Stimulated activated CD8-positive, alpha-beta memory T cell treated with anti-CD3 and anti-CD28 coated beads, Interleukin-2, amount 100 ng/mL, for 1 hour (primary cell): ENCODE measurements around the gene WDR27.
"Not testable (repeated sequence)": the region's sequence is repeated elsewhere in the genome, so short reads cannot be mapped to it uniquely, and the experiment has no call there.

Experiments used
- DNase-seq, 2 donors: peaks; one replicate each; pipeline ENCODE4 v3.0.0-alpha.2; 2020; ENCODE audit warnings: low read depth in 2 of 2

Gene WDR27

GRCh38 chr6:169640351-169640852 is 61.4 kb downstream of the WDR27 start:
- no peak for DNase-seq

DNA sequence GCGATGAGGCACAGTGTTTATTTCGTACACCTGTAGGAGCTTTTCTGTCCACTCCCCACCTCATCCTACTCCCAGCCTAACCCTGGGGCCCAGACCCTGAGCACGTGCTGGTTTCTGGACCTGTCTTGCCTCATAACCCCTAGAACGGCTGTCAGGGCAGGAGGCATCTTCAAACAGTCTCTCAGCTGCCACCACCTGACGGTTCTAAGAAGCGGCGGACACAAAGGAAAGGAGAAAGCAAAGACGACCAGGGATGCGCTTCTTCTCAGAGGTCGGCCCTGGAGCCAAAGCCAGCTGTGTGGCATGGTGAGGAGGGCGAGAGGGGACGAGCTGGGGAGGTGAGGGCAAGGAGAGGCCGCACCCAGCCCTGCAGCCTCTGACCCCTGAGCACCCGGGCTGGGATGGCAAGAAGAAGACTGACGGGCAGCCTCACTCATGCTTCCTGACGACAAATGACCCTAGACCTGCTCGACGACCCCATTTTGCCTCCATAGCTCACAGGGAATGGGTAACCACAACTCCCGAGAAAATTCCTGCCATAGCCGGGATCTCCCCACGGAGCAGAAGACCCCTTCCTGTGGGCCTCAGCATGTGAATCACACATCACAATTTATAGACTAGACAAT is 62.1 kb downstream of the WDR27 start:
- DNase-seq = no peak

DNA sequence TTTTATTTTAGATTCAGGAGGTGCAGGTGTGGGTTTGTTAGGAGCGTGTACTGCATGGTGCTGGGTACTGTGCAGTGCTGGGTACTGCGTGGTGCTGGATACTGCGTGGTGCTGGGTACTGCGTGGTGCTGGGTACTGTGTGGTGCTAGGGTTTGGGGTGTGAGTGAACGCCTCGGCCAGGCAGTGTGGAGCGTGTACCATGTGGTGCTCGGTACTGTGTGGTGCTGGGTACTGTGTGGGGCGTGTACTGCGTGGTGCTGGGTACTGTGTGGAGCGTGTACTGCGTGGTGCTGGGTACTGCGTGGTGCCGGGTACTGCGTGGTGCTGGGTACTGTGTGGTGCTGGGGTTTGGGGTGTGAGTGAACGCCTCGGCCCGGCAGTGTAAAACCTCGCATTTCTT is 62.9 kb downstream of the WDR27 start:
- no peak for DNase-seq

- no peak for DNase-seq
Observed at GRCh38 chr6:169638388-169638787, 63.4 kb downstream of the WDR27 start.

DNA sequence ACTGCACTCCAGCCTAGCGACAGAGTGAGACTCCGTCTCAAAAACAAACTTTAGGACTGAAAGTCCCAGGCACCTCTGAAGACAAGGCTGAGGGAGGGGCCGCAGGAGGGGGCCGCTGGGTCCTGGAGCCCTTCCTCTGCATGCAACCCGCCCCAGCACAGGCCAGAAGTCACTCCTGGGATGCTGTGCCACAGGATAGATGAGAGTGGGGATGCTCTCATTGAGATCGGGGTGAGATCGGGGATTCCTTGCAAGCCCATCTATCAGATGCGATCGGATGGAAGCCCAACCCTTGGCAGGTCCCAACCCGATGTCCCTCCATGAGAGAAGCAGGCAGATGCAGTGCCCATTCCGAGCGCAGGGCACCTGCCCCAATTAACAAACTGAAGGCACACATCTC is 66.5 kb downstream of the WDR27 start:
- no peak for DNase-seq

DNA sequence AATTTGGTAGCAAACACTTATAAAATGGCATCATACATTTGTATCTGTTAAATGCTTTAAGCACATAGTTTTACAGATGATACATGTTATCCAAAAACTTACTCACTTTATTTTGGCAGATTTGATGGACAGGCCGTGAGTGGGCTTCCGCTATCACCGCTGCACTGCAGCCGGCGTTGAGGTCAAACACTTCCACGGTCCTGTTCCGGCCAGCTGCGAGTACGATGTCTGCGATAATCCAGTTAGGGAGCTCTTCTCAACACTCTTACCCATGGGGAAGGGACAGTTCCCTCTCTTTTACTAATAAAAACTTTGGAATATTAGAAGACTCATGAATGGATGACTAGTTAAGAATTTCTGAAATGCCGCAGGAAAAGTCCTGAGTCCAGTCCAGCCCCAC is 69.0 kb downstream of the WDR27 start:
- DNase-seq = no peak

GRCh38 chr6:169629256-169629655 is 72.6 kb downstream of the WDR27 start:
- DNase-seq = no peak

GRCh38 chr6:169627736-169628607 is 73.9 kb downstream of the WDR27 start:
- DNase-seq = no peak

DNA sequence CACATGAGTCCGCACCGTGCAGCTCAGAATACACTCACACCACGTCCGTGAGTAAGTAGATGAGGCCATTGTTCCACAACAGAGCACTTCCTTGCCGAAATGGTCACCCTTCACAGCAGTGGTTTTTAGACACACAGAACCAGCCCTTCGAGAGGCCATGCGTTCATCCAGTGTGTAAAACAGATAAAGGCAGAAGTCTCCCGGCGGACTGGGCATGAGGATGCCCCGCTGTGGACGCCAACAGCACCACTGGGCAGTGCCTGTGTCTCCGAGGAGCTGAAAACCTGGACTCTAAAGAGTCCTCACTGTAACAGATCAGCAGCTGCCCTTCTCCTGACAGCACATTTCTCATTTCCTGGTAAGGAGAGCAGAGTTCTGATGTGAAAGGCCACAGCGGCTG is 75.2 kb downstream of the WDR27 start:
- DNase-seq = no peak

DNA sequence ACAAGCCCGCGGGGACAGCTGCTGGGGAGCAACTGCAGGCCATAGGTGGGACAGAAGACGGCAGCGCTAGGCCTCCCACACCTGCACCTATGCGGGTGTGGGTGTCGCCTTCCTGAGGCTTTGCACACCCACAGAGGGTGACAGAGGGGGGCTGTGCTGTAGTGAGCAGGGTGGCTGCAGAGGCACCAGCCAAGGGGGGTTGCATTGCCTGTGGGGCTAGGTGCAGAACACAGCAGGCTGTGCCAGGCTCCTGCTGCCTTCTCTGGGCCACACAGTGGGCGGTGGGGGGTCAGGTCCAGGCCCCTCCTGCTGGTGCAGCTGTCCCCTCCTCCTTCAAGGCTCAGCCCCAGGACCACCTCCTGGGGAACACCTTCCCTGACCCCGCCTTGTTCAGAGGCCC is 75.7 kb downstream of the WDR27 start:
- DNase-seq = no peak

DNA sequence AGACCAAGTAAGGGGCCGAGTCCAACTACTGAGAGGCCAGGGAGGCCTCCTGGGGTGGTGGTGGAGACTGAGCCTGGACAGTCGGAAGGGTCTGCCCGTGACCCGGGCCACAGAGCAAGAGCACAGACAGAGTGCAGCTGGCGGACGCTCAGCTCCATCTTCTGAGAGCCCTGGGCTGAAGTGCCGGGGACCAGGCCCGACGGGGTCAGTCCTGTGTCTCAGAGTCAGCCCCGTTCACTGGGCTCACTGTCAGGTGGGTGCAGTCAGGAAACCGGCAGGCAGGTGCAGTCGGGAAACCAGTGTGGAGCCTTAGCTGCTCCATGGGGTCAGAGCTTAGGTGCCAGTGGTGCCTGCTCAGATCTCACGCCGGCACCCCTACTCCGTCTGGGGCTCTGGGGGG is 76.5 kb downstream of the WDR27 start:
- no peak for DNase-seq

GRCh38 chr6:169624785-169625184 is 77.0 kb downstream of the WDR27 start:
- no peak for DNase-seq

DNA sequence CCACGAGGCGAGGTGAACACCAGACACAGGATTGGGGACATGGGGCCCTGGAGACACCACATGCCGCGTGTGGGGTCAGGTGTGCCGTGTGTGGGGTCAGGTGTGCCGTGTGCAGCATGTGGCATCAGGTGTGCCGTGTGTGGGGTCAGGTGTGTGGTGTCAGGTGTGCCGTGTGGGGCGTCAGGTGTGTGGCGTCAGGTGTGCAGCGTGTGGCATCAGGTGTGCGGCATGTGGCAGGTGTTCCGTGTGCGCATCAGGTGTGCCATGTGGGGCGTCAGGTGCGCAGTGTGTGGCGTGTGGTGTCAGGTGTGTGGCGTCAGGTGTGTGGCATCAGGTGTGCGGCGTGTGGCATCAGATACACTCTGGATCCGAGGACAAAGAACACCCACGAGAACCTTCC is 77.9 kb downstream of the WDR27 start:
- no peak for DNase-seq

DNA sequence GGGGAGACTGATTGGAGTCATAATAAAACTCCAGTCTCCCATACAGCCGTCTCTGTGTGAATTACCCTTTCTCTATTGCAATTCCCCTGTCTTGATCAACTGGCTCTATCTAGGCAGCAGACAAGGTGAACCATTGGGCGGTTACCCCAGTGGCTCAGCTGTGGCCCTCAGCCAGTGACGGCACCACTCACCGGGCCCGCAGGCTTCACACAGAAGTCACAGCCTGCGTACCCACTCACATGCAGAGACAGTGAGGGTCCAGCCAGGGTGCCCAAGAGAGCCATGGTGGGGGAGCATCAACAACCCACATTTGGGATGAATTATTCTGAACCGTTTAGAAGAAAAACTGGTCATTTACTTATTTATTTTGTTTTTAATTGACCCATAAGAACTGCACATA is 78.5 kb downstream of the WDR27 start:
- DNase-seq = no peak

DNA sequence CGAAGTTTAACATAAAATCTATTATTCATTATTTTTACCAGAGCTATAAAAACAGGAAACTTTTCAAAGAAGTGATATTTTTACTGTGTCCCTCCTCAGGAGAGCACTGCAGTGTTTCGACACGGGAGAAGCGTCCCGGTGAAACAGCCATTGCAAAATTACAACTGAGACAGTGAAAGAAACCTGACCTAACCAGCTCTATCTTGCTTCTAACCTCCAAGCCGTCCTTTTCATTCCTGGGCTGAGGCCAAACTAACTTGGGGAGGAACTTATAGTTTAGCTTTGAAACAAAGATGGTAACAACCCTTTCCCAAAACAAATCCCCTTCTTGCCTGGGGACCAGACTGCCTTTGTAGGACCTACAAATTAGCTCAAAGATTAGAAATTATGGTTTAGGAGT is 79.2 kb downstream of the WDR27 start:
- DNase-seq = no peak

- DNase-seq = no peak
Observed at GRCh38 chr6:169621311-169621710, 80.5 kb downstream of the WDR27 start.

DNA sequence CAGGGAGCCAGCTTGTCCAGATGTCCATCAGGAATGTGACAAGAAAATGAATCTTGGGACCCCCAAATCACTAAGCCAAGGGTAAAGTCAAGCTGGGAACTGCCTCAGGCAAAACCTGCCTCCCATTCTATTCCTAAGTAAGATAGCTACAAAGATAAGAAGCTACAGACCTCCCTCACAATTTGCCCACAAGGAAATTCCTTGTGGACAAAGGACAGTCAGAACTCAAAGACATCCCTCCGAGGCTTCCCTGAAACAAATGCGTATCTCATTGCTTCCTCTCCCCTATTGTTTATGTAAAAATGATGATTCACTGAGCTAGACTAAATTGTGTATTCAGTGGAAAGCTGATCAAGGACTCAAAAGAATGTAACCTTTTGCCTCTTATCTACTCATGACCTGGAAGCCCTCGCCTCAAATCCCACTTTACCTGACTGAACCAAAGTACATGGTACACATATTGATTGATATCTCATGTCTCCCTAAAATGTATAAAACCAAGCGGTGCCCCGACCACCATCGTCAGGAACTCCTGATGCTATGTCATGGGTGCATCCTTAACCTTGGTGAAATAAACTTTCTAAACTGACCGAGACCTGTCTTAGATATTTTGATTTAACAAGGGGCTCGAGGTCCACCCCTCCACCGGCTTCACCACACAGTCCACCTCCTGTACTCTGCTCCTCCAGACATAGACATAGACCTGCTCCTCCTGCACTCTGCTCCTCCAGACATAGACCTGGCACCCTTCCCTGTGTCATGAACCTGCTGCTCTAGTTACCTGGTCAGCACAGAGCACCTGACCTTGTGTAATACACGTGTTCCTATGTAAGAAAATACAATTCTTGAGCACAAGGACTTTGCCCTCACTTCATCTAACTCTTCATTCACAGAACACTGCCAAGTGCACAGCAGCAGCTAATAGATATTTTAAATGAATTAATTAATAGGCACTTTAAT is 81.4 kb downstream of the WDR27 start:
- no peak for DNase-seq

DNA sequence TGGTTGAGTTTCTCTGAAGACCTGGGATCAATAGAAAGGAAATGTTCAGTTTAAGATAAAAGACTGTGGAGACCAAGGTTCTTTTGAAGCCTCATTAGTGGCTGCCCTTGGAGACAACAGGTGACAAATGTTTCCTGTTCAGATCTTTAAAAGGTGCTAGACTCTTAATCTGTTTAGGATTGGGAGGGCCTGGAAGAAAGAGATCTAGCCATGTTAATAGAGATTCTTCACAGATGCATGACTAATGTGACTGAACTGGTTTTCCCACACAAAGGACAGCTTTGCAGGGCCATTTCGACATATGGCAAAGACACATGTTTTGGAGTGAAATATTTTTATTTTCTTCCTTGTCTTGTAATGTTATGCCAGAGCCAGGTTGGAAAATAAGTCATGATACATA is 82.2 kb downstream of the WDR27 start:
- no peak for DNase-seq

DNA sequence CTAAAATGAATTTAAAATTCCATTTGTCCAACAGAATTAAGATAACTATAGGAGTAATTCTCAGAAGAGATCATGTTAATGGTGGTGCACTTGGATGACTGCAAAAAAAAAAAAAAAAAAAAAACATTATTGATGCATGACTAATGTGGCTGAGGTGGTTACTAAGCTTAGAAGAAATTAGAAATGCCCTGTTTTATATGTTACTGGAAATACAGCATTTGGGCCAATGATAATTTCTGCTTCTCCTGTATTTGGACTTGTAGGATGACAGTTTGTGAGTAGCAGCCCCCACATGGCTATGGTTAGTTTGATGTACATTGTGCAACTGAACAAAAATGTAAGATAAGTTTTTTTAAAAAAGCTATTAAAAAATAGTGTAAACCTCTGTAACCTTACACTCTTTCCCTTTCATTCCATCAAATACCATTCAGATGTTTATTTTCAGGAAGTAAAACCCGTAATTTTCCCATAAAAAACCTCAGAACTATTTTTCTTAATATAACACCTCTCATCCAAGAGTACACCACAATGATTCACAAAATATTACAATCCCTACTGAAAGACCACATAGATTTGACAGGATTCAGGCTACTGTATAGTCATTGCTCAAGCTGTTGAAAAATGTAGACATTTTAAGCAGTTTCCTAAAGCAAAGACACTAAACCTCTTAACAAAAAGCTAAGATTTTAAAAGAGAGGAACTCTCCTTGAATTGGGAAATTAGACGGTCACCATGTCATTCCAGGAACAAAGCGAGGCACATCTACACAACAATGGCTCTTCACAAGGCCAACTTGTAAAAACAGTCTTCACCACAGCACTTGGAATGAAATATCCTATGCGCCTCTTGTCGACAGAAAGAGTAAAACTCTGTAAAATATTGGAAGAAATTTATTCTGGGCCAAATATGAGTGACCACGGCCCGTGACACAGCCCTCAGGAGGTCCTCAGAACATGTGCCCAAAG is 83.0 kb downstream of the WDR27 start:
- DNase-seq = no peak

GRCh38 chr6:169617562-169617961 is 84.3 kb downstream of the WDR27 start:
- no peak for DNase-seq

- not testable (repeated sequence) for DNase-seq
Observed at GRCh38 chr6:169608609-169609008, 93.2 kb downstream of the WDR27 start.
